Measurements from ENCODE around the gene CYSRT1.

CYSRT1 gene

DNA sequence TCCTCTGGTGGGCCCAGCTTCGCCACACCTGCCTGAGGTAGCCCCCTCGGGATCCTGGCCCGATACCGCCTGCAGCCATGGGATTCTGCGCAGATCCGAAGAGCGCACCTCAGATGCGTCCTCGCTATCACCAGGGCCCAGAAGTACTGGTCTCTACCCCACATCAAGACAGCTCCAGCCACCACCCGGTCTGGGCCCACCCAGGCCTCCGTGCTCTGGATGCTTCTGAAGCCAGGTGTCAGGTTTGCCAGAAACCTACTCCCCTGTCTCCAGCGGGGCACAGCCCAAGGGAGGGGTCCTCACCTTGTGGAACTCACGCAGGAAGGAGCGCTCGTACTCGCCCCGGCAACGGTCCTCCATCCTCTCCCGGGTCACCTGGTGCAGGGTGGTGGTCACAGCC, 39.1 kb upstream of the CYSRT1 start:
- H3K4me3 ChIP-seq (ENCODE audit: low read depth, low read length): no peak overlapping the region
- CTCF ChIA-PET: interaction anchor here (3.5 kb wide), 1 partner anchor 50 kb away, joined by 16 read pairs; no protein-coding TSS in a partner anchor
- peaks cover 0 to 74% of the 10 kb centered on the region in 2 experiments; a peak in 1 of 3 replicates for H3K36me3 ChIP-seq (ENCODE audit: control insufficient read depth in 2 of 2, insufficient read depth in 1 of 2, low read length in 2 of 2)
- no peak for TF ChIP-seq ZBTB48 (tag by site-specific recombination; IDR thresholded peaks at IDR 0.05)
- TF ChIP-seq HOXA7 (CRISPR knock-in tag; IDR thresholded peaks at IDR 0.05; ENCODE audit: borderline replicate concordance): no peak
- no peak for TF ChIP-seq EGR2 (tag by site-specific recombination; IDR thresholded peaks at IDR 0.05; ENCODE audit: low read depth)
- TF ChIP-seq FEZF1 (tag by site-specific recombination; IDR thresholded peaks at IDR 0.05): no peak
- TF ChIP-seq ZNF211 (tag by site-specific recombination; IDR thresholded peaks at IDR 0.05; ENCODE audit: low read depth): no peak
- TF ChIP-seq ZNF747 (tag by site-specific recombination; IDR thresholded peaks at IDR 0.05): no peak
- TF ChIP-seq, protein P1, sequence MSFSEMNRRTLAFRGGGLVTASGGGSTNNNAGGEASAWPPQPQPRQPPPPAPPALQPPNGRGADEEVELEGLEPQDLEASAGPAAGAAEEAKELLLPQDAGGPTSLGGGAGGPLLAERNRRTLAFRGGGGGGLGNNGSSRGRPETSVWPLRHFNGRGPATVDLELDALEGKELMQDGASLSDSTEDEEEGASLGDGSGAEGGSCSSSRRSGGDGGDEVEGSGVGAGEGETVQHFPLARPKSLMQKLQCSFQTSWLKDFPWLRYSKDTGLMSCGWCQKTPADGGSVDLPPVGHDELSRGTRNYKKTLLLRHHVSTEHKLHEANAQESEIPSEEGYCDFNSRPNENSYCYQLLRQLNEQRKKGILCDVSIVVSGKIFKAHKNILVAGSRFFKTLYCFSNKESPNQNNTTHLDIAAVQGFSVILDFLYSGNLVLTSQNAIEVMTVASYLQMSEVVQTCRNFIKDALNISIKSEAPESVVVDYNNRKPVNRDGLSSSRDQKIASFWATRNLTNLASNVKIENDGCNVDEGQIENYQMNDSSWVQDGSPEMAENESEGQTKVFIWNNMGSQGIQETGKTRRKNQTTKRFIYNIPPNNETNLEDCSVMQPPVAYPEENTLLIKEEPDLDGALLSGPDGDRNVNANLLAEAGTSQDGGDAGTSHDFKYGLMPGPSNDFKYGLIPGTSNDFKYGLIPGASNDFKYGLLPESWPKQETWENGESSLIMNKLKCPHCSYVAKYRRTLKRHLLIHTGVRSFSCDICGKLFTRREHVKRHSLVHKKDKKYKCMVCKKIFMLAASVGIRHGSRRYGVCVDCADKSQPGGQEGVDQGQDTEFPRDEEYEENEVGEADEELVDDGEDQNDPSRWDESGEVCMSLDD (tag by site-specific recombination; IDR thresholded peaks at IDR 0.05): no peak
- TF ChIP-seq, protein P2, sequence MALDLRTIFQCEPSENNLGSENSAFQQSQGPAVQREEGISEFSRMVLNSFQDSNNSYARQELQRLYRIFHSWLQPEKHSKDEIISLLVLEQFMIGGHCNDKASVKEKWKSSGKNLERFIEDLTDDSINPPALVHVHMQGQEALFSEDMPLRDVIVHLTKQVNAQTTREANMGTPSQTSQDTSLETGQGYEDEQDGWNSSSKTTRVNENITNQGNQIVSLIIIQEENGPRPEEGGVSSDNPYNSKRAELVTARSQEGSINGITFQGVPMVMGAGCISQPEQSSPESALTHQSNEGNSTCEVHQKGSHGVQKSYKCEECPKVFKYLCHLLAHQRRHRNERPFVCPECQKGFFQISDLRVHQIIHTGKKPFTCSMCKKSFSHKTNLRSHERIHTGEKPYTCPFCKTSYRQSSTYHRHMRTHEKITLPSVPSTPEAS (tag by site-specific recombination; IDR thresholded peaks at IDR 0.05): no peak
- TF ChIP-seq ZSCAN30 (tag by site-specific recombination; IDR thresholded peaks at IDR 0.05): no peak
- no peak for TF ChIP-seq ZNF549 (tag by site-specific recombination; IDR thresholded peaks at IDR 0.05)
- no peak for TF ChIP-seq ZNF473 (tag by site-specific recombination; IDR thresholded peaks at IDR 0.05)
- no peak for TF ChIP-seq ZSCAN16 (tag by site-specific recombination; IDR thresholded peaks at IDR 0.05)
- TF ChIP-seq, protein P3, sequence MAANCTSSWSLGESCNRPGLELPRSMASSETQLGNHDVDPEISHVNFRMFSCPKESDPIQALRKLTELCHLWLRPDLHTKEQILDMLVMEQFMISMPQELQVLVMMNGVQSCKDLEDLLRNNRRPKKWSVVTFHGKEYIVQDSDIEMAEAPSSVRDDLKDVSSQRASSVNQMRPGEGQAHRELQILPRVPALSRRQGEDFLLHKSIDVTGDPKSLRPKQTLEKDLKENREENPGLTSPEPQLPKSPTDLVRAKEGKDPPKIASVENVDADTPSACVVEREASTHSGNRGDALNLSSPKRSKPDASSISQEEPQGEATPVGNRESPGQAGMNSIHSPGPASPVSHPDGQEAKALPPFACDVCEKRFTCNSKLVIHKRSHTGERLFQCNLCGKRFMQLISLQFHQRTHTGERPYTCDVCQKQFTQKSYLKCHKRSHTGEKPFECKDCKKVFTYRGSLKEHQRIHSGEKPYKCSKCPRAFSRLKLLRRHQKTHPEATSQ (tag by site-specific recombination; IDR thresholded peaks at IDR 0.05): no peak
- TF ChIP-seq ZNF214 (tag by site-specific recombination; IDR thresholded peaks at IDR 0.05; ENCODE audit: borderline replicate concordance): no peak
- POLR2A ChIA-PET: no interaction called here
- H3K9me3 ChIP-seq (ENCODE audit: control insufficient read depth, insufficient read depth, low read depth, low read length): no peaks in the 10 kb centered on the region
- H3K27ac ChIP-seq (ENCODE audit: extremely low read depth, low read depth, low read length): no peak overlapping the region
- peaks cover 11% of the 10 kb centered on the region for H3K4me1 ChIP-seq (ENCODE audit: control insufficient read depth, insufficient read depth, low read length)

DNA sequence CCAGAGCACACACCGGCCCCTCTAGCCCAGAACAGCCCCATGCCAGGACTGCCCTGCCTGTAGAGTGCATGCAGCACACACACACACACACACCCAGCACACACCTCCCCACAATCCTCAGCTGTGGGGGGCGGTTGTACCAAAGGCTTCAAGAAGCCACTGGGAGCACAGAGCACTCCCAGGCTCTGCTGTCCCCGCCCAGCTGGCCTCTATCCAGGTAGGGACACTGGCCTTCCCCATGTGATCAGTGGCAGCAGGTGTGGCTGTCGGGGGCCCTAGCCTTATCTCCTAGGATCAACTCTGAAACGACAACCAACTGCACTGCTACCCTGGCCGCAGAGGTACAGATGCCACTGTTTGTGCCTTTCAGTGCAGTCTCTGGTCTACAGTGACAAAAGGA, 38.6 kb upstream of the CYSRT1 start:
- Histone ChIP-seq H3K4me3 (ENCODE audit: low read depth, low read length) (no peak overlapping the region), H3K4me1 (ENCODE audit: control insufficient read depth, insufficient read depth, low read length) (peaks cover 11% of the 10 kb centered on the region), H3K36me3 (ENCODE audit: control insufficient read depth in 2 of 2, insufficient read depth in 1 of 2, low read length in 2 of 2) (peaks cover 0 to 74% of the 10 kb centered on the region in 2 experiments; a peak in 1 of 3 replicates), H3K27ac (ENCODE audit: extremely low read depth, low read depth, low read length) (no peak overlapping the region), H3K9me3 (ENCODE audit: control insufficient read depth, insufficient read depth, low read depth, low read length) (no peaks in the 10 kb centered on the region)
- ChIA-PET CTCF (interaction anchor here (0.8 to 3.5 kb wide), 3 partner anchors 49 to 57 kb away, joined by 3 to 16 read pairs (median 3); no protein-coding TSS in a partner anchor), POLR2A (interaction anchor here (7.1 kb wide), 1 partner anchor 19 kb away, joined by 178 read pairs; the partner anchor contains the start of genes NDOR1, TMEM203 and TPRN)
- TF ChIP-seq ZNF157 (tag by site-specific recombination; IDR thresholded peaks at IDR 0.05) (no peak), ZNF843 (tag by site-specific recombination; IDR thresholded peaks at IDR 0.05) (no peak), ZNF707 (tag by site-specific recombination; IDR thresholded peaks at IDR 0.05) (no peak), ZNF37A (tag by site-specific recombination; IDR thresholded peaks at IDR 0.05) (no peak), ZNF274 (IDR thresholded peaks at IDR 0.05; ENCODE audit: low read length) (no peak), ZNF274 (tag by site-specific recombination; IDR thresholded peaks at IDR 0.05; ENCODE audit: borderline replicate concordance) (no peak), SALL2 (tag by site-specific recombination; IDR thresholded peaks at IDR 0.05; ENCODE audit: borderline replicate concordance) (no peak), ZNF175 (tag by site-specific recombination; IDR thresholded peaks at IDR 0.05) (no peak), ZFP69B (tag by site-specific recombination; IDR thresholded peaks at IDR 0.05) (no peak), ZNF211 (tag by site-specific recombination; IDR thresholded peaks at IDR 0.05; ENCODE audit: low read depth) (no peak), ZNF624 (tag by site-specific recombination; IDR thresholded peaks at IDR 0.05) (no peak), ZXDB (tag by site-specific recombination; IDR thresholded peaks at IDR 0.05) (no peak), ZNF341 (tag by site-specific recombination; IDR thresholded peaks at IDR 0.05; ENCODE audit: low read depth) (no peak)
- TF ChIP-seq, protein P4, sequence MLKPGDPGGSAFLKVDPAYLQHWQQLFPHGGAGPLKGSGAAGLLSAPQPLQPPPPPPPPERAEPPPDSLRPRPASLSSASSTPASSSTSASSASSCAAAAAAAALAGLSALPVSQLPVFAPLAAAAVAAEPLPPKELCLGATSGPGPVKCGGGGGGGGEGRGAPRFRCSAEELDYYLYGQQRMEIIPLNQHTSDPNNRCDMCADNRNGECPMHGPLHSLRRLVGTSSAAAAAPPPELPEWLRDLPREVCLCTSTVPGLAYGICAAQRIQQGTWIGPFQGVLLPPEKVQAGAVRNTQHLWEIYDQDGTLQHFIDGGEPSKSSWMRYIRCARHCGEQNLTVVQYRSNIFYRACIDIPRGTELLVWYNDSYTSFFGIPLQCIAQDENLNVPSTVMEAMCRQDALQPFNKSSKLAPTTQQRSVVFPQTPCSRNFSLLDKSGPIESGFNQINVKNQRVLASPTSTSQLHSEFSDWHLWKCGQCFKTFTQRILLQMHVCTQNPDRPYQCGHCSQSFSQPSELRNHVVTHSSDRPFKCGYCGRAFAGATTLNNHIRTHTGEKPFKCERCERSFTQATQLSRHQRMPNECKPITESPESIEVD (tag by site-specific recombination; IDR thresholded peaks at IDR 0.05): no peak
- TF ChIP-seq, protein P5, sequence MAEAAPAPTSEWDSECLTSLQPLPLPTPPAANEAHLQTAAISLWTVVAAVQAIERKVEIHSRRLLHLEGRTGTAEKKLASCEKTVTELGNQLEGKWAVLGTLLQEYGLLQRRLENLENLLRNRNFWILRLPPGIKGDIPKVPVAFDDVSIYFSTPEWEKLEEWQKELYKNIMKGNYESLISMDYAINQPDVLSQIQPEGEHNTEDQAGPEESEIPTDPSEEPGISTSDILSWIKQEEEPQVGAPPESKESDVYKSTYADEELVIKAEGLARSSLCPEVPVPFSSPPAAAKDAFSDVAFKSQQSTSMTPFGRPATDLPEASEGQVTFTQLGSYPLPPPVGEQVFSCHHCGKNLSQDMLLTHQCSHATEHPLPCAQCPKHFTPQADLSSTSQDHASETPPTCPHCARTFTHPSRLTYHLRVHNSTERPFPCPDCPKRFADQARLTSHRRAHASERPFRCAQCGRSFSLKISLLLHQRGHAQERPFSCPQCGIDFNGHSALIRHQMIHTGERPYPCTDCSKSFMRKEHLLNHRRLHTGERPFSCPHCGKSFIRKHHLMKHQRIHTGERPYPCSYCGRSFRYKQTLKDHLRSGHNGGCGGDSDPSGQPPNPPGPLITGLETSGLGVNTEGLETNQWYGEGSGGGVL (tag by site-specific recombination; IDR thresholded peaks at IDR 0.05): no peak
